ENCODE results near the gene SRF.

SRF gene

GRCh38 chr6:43200541-43200940 is 29.5 kb downstream of the SRF start:
- TF ChIP-seq CTCF (conservative IDR thresholded peaks at IDR 0.05): no peak
- H3K27ac ChIP-seq: no peak overlapping the region

- no peak overlapping the region for H3K27ac ChIP-seq
- no peak for TF ChIP-seq CTCF (conservative IDR thresholded peaks at IDR 0.05)
Observed at GRCh38 chr6:43202451-43202850, 31.4 kb downstream of the SRF start.

- H3K27ac ChIP-seq: no peak overlapping the region
- TF ChIP-seq CTCF (conservative IDR thresholded peaks at IDR 0.05): no peak
Observed at GRCh38 chr6:43203029-43203717, 32.1 kb downstream of the SRF start.

GRCh38 chr6:43203718-43204095 is 32.6 kb downstream of the SRF start:
- H3K27ac ChIP-seq: no peak overlapping the region
- no peak for TF ChIP-seq CTCF (conservative IDR thresholded peaks at IDR 0.05)

- no peak for TF ChIP-seq CTCF (conservative IDR thresholded peaks at IDR 0.05)
- no peak overlapping the region for H3K27ac ChIP-seq
Observed at GRCh38 chr6:43204271-43205105, 33.4 kb downstream of the SRF start.

- no peak for TF ChIP-seq CTCF (conservative IDR thresholded peaks at IDR 0.05)
- H3K27ac ChIP-seq: no peak overlapping the region
Observed at GRCh38 chr6:43205849-43206248, 34.8 kb downstream of the SRF start.

GRCh38 chr6:43207286-43207685 is 36.2 kb downstream of the SRF start:
- H3K27ac ChIP-seq: no peak overlapping the region
- TF ChIP-seq CTCF (conservative IDR thresholded peaks at IDR 0.05): no peak
